ENCODE measurements around the gene GPX4.
A peak's percentile ranks its signal among the peaks of the same experiment; 100 is the strongest.

The GPX4 gene, protein sequence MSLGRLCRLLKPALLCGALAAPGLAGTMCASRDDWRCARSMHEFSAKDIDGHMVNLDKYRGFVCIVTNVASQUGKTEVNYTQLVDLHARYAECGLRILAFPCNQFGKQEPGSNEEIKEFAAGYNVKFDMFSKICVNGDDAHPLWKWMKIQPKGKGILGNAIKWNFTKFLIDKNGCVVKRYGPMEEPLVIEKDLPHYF

DNA sequence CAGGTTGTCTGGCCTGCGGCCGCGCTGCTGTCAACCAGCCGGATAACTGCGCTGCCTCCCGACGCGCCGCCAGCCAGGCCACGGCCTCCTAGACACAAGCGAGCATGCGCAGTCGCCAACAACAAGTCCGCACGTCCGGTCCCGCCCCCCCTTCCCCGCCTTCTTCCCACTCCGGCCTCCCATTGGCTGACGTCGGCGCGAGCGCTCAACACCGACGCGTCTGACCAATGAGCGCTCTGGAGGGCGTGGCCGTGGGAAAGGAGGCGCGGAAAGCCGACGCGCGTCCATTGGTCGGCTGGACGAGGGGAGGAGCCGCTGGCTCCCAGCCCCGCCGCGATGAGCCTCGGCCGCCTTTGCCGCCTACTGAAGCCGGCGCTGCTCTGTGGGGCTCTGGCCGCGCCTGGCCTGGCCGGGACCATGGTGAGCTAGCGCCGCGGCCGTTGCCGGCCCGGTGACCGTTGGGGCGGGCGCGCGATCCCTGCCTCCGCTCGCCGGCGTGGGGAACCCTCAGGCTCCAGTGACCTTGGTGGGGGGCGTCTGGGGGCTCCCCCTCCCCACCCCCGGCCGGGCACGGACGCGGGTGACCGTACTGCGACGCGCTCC lies at the start of gene GPX4:
Gene GPX4 (plus strand): TSS at position 287 of the 603 bp plus-strand sequence. CDS start 50 bp downstream, at position 337.
- DNase-seq (ENCODE audit: low spot score), result peak; percentile 99

DNA sequence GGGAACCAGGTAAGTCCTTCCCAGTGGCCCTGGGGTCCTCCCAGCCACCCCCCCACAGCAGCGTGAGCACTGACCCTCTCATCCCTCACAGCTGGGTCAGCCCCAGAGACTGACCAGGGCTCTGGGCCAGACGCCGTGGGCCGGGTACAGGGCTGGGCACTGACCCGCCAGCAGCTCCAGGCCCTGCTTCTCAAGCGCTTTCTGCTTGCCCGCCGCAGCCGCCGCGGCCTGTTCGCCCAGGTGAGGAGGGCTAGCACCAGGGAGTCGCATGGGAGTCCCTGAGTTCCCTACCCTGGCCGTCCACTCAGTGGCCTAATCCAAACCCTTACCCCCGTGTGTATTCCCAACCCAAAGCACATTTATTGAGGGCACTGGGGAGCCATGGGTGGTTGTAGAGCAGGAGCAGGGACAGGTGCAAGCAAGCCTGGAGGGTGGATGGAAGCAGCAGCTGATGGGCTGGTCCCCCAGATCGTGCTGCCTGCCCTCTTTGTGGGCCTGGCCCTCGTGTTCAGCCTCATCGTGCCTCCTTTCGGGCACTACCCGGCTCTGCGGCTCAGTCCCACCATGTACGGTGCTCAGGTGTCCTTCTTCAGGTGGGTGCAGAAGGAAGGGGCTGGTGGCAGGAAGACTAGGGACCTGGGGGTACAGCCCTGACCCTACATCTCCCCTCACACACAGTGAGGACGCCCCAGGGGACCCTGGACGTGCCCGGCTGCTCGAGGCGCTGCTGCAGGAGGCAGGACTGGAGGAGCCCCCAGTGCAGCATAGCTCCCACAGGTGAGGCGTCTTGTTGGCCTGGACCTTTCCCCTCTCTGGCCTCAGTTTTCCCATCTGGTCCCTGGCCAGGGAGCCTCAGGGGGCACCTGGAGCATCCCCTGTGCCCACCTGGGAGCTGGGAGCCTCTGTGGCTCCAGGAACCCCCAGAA lies 49.4 kb upstream of the GPX4 start:
- no peak for DNase-seq (ENCODE audit: low spot score)

DNA sequence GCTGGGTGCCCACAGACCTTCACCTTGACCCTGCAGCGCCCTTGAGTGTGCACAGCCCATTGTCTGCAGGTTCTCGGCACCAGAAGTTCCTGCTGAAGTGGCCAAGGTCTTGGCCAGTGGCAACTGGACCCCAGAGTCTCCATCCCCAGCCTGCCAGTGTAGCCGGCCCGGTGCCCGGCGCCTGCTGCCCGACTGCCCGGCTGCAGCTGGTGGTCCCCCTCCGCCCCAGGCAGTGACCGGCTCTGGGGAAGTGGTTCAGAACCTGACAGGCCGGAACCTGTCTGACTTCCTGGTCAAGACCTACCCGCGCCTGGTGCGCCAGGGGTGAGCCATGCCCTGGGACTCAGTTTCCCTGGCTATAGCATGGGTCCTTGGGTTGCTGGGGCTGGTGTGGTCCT lies 48.8 kb upstream of the GPX4 start:
- DNase-seq (ENCODE audit: low spot score), result no peak

DNA sequence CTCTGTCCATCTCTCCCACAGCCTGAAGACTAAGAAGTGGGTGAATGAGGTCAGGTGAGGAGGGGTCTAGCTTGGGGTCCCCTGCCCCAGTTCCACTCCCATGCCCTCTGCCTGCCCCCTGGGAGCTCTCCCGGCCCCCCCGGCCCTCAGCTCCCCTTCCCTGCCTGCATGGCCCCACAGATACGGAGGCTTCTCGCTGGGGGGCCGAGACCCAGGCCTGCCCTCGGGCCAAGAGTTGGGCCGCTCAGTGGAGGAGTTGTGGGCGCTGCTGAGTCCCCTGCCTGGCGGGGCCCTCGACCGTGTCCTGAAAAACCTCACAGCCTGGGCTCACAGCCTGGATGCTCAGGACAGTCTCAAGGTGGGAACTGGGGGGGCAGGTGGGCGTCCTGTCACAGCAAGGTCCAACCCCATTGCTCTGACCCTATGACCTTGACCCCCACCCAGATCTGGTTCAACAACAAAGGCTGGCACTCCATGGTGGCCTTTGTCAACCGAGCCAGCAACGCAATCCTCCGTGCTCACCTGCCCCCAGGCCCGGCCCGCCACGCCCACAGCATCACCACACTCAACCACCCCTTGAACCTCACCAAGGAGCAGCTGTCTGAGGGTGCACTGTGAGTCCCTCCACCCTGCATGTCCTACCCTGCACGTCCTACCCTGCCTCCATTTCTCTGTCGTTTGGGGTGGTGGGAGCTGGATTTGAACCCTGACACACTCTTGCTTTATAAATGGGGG lies 47.7 kb upstream of the GPX4 start:
- no peak for DNase-seq (ENCODE audit: low spot score)

DNA sequence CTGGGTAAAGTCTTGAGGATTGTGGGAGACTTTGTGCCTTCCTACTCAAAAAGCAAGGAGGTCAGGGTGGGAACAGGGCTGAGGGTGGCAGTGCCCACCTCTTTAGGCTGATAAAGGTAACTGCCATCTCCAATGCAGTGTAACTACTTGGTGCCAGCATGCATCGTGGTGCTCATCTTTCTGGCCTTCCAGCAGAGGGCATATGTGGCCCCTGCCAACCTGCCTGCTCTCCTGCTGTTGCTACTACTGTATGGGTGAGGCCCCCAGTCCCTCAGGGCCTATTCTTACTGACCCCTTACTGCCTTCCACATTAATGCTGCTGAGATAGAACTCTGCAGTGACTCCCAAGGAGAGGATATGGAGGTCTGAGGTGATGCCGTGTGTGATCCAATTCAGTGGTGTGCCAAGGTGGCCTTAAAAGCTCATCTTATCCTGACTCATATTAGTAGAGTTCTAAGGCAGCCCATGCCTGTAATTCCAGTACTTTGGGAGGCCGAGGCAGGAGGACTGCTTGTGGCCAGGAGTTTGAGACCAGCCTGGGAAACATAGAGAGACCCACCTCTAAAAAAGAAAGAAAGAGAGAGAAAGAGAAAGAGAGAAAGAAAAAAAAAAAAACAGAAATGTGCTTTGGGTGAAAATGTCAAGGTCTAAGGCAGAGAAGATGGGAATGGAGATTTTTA lies 46.5 kb upstream of the GPX4 start:
- peak; percentile 65 for DNase-seq (ENCODE audit: low spot score)

DNA sequence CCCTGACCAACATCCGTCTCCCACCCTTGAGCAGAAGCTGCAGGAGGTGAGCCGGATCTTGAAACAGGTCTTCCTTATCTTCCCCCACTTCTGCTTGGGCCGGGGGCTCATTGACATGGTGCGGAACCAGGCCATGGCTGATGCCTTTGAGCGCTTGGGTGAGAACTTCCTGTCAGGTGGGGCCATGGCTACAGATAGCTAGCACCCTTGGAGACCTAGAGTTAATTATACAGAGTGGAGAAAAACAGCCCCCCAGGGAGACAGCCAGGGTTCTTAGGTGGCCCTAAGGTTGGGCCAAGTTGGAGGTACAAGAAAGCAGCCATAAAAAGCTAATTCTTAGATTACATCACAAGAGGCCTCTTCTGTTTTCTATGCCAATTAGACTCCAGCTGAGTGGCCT lies 45.7 kb upstream of the GPX4 start:
- DNase-seq (ENCODE audit: low spot score), result no peak

DNA sequence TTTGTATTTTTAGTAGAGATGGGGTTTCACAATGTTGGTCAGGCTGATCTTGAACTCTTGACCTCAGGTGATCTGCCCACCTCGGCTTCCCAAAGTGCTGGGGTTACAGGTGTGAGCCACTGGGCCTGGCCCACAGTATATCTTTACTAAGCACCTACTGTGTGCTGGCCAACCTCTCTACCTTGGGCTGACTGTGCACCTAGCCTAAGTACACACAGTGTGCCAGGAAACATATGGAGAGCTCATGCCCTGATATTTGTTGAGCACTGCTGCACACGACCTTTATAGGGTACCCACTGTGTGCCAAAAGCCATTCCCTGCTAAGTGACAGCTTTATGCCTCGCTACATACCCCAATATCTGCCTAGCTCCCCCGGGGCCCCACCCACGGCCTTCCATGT lies 43.1 kb upstream of the GPX4 start:
- no peak for DNase-seq (ENCODE audit: low spot score)

DNA sequence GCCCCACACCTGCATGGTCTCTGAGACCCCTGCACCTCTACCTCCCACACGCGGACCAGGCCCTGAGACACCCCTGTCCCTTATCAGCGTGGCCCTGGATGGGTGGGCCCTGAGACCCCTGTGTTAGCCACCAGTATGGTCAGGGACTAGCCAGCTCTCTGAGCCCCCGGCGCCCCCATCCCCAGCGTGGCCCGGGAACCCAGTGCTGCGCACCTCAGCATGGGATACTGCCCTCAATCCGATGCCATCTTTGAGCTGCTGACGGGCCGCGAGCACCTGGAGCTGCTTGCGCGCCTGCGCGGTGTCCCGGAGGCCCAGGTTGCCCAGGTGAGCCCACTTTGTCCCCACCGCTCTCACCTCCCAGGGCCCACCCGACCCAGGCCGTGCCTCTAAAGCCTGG lies 41.8 kb upstream of the GPX4 start:
- DNase-seq (ENCODE audit: low spot score), result no peak

DNA sequence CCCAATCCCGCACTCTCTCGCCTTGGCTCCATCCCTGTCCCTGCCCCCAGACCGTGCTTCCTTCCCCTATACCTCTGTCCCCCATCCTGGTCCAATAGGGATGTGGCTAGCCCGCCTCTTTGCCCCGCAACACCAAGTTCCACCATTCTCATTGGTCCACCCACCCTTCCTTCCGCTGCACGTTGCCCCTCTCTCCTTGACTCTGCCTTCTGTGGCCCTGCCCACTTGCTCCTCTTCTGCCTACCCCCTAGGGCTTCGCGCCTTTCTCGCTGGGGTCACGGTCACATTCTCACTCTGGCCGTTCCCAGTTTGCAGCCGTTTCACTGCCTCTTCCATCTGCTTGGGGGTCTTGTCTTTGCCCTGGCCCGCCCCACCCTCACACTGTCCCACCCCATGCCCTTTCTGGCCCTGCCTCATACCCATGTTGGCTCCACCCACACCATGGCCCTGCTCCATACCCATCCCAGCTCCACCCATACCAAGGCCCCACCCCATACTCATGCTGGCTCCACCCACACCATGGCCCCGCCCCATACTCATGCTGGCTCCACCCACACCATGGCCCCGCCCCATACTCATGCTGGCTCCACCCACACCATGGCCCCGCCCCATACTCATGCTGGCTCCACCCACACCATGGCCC lies 41.3 kb upstream of the GPX4 start:
- DNase-seq (ENCODE audit: low spot score), result no peak

DNA sequence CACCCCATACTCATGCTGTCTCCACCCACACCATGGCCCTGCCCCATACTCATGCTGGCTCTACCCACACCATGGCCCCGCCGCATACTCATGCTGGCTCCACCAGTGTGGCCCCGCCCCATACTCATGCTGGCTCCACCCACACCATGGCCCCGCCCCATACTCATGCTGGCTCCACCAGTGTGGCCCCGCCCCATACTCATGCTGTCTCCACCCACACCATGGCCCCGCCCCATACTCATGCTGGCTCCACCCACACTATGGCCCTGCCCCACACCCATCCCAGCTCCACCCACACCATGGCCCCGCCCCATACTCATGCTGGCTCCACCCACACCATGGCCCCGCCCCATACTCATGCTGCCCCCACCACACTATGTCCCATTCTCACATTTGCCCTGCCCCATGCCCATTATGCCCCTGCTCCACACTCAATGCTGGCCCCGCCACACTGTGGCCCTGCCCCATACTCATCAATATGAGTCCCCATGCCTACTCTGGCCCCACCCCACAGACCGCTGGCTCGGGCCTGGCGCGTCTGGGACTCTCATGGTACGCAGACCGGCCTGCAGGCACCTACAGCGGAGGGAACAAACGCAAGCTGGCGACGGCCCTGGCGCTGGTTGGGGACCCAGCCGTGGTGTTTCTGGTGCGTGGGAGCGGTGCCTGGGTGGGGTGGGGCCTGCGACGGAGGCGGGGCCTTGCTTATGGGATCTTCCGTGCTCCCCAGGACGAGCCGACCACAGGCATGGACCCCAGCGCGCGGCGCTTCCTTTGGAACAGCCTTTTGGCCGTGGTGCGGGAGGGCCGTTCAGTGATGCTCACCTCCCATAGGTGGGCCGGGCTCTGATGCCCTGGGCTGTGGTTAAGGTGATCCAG lies 40.5 kb upstream of the GPX4 start:
- DNase-seq (ENCODE audit: low spot score), result no peak

DNA sequence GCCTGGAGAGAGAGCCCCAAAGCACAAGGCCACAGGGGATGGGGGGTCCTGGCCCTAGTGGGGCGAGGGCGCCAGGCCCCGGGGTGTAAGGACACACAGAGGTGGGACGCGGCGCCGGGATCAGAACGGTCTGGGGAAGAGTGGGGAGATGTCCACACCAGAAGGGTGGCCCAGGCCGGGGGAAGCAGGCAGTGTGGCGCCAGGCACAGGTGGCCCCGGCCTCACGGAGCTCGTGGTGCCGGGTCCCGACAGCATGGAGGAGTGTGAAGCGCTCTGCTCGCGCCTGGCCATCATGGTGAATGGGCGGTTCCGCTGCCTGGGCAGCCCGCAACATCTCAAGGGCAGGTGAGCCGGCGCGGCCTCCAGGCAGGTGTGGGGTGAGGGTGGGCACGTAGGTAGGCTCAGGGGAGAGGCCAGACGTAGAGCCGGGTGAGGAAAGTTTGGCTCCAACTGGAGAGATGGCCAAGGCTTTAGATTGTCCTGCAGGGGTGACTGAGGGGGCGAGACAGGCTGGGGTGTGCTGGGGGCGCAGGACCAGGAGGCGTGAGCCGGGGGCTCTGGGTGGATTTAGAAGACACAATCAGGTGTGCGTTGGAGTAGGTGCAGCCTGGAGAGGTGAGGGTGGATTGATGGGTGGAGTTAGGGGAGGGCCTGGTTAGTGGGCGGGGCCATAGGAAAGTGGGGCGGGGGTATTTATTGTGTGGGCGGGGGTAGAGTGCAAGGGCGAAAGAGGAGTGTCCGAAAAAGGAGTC lies 39.7 kb upstream of the GPX4 start:
- DNase-seq (ENCODE audit: low spot score), result no peak

DNA sequence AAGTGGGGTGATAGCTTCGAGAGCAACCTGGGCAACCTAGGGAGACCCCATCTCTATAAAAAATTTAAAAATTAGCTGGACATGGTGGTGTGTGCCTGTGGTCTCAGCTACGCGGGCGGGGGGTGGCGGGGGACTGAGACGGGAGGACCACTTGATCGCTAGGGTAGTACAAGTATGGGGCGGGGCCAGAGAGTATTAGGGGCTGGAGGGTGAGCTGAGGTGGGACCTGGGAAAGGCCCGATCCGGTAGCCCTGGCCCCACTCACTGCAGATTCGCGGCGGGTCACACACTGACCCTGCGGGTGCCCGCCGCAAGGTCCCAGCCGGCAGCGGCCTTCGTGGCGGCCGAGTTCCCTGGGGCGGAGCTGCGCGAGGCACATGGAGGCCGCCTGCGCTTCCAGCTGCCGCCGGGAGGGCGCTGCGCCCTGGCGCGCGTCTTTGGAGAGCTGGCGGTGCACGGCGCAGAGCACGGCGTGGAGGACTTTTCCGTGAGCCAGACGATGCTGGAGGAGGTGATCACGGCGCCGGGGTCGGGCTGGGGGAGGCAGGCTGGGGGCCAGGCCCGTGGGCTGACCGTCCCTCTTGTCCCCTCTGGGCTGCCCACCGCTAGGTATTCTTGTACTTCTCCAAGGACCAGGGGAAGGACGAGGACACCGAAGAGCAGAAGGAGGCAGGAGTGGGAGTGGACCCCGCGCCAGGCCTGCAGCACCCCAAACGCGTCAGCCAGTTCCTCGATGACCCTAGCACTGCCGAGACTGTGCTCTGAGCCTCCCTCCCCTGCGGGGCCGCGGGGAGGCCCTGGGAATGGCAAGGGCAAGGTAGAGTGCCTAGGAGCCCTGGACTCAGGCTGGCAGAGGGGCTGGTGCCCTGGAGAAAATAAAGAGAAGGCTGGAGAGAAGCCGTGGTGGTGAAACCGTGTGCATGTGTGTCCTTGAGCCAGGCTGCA lies 38.9 kb upstream of the GPX4 start:
- DNase-seq (ENCODE audit: low spot score), result peak; percentile 71

DNA sequence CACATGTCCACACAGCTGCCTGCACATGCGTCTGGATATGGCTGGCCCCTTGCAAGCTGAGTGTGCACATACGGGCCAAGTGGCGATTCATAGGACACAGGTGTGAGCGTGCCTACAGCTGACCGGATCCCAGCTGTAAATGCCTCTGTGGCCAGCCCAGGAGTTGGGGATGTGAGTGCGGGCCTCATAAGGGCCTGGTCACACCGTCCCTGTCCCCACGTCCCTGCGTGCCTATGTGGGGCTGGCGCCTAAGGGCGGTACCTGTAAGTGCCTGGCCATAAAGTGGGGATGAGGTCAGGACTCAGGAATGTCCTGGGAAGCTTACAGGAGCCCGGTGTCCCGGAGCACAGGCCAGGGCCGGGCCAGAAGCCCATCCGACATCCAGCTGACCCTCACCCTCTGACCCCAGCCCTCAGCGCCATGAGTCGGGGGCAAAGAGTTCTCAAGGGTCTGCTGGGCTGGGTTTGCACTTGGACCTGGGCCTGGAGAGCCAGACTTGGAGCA lies 38.1 kb upstream of the GPX4 start:
- DNase-seq (ENCODE audit: low spot score), result peak; percentile 63

DNA sequence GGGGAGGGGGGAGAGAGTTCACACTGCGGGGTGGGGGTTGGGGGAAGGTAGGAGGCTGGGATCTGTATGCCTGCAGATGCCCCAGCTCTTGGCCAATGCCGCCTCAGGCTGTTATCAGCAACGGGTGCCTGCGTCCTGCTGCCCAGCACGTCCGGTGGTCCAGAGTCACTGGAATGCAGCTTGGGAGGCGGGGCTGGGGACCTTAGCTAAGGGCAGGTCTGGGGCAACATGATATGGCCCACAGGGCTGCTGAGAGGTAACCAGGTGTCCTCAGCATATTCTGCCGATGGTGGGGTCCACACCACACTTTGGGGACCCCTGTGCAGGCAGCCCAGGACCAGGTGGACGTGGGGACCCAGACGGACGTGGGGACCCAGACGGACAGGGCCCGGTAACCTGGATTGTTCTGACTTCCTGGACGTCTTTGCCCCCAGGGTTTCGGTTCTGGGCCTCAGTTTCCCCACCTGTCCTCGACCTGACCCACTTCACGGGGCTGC lies 37.5 kb upstream of the GPX4 start:
- DNase-seq (ENCODE audit: low spot score), result no peak

DNA sequence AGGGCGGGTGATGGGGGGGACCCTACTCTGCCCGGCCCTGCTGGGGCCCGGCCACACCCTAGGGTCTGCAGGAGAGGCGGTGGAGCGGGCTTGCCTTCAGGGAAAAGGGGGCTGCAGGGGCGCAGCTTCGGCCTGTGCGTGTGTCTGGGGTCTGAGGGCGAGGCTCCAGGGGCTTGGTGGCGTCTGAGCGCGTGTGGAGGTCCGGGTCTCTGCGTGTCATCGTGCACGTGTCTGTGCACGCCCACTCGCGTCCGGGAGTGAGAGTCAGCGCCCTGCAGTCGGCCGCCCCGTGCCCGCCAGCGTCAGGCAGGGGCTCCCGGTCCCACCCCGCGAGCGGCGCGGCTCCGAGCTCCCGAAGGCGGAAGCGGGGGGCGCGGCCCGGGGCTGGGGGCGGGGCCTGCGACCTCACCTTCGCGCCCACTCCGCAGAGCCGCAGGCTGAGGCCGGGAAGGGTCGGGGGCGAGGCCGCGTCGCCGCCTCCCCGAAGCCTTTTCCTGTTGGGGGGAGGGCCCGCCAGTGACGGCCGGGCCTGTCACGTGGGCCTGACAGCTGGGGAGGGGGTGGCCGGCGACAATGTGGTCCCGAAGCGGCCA lies 37.0 kb upstream of the GPX4 start, which contains the start of gene ARHGAP45:
Gene ARHGAP45 (plus strand): TSS at position 420 of the 593 bp plus-strand sequence. CDS start 239 bp downstream, outside the sequence.
- DNase-seq (ENCODE audit: low spot score), result no peak

DNA sequence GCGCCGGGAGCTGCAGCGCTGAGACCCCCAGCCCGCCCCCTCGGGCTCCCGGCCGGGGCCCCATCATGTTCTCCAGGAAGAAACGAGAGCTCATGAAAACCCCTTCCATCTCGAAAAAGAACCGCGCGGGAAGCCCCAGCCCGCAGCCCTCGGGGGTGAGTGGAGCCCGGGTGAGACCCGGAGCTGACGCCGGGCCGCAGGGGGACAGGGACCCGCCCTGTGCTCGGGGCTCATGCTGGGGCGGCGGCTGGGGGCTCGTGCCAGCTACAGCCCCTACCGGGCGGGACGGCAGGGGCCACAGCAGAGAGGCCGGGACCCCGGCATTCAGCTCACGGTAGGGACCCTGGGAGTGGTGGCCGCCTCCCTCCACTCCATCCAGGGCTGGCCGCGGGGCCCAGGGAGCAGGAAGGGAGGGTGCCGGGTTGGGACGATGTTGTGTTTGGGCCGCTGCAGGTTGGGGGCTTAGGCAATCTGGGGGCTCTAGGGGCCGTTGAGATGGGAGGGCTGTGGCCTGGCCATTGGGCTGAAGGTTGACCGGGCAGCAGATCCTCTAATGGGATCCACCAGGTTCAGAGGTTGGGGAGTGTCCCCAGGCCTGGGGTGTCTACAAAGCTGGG lies 36.3 kb upstream of the GPX4 start:
- DNase-seq (ENCODE audit: low spot score), result no peak
